Fibroblast of skin of right biceps (primary cell): ENCODE data around the gene CRISP3.
"Not testable (repeated sequence)": the region's sequence is repeated elsewhere in the genome, so short reads cannot be mapped to it uniquely, and the experiment has no call there.

Experiments used
- DNase-seq: peaks from one replicate; pipeline ENCODE4 v3.0.0-alpha.2; 2013

The CRISP3 gene, protein sequence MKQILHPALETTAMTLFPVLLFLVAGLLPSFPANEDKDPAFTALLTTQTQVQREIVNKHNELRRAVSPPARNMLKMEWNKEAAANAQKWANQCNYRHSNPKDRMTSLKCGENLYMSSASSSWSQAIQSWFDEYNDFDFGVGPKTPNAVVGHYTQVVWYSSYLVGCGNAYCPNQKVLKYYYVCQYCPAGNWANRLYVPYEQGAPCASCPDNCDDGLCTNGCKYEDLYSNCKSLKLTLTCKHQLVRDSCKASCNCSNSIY

DNA sequence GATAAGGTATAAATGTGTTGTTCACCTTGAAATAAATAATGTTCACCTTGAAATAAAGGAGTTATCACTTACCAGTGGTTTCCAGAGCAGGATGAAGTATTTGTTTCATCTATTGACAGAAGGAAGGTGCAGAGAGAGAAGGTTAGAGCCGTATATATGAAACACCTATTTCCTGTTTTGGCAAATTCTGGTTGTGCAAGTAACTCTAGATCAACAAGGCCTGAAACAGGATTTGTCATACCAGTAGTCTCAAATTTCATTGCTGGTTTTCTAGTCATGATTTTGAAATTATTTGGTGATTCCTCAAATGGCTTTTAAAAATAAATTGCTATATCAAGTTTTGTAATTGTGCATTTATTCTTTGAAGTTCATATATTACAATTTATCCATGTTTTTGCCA is at the start of gene CRISP3:
TSS of gene CRISP3 (minus strand) at position 130 of the 400 bp plus-strand sequence. CDS start at position 109, 21 bp downstream.
- DNase-seq = no peak

DNA sequence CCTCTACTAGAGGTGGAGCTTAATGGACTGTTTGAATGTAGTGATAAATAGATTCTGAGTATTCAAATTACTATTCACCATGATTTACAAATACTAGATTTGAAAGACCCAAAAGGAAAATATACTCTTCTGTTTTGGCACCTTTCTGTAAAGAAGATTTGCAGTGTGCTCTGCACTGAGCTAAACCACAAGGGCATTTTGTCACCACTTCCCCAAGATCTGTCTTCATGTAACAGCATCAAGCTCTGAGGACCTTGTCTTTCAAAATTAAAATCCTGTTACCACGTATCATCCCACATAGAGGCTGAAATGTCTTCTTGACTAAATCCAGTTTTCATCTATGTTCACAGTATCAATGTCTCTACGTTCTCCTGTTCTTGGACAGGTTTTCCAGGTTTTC is 46.2 kb upstream of the CRISP3 start:
- no peak for DNase-seq

DNA sequence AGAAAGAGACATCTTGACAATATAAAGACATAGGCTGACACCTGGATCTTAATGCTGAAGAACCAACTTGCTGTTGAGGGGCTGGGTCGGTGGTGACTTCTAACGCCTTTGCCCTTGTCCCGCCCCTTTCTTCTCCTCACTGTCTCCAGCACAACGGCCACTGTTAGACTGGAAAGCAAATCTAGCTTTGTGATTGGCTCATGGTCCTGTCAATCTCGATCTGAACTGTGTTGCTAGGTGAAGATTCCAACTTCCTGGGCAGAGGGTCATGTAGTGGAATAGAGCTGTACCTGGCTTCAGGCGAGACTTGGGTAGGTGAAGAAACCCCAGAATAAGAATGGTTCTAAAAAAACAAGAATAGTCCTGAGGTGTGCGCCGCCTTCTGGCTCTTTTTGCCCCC is 43.0 kb upstream of the CRISP3 start, which contains the start of gene PGK2:
TSS of gene PGK2 (minus strand) at position 110 of the 400 bp plus-strand sequence. CDS start at position 12, 98 bp downstream.
- no peak for DNase-seq

- no peak for DNase-seq
These were observed 40.1 kb upstream of the CRISP3 start for GRCh38 chr6:49784272-49784671.

- DNase-seq = no peak
These were observed 38.5 kb upstream of the CRISP3 start for GRCh38 chr6:49782725-49783124.

DNA sequence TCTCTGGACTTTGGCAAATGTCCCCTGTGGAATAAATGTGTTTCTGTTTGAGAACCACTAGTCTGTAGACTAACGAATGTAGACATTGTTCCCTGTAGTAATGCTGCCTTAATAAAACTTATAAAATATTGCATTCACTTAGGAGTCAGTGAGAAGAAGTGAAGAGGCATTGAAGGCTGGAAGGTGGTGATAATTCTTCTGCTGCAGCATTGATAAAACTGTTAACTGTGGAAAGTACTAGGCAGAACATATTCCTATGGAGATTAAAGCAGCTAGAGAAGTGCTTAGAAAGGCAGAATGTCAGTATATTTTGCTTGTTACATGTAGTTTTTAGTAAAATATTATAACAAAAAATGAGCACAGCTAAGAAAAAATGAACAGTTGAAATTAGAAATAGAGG is 38.1 kb upstream of the CRISP3 start:
- DNase-seq = no peak

- no peak for DNase-seq
These were observed 32.3 kb upstream of the CRISP3 start for GRCh38 chr6:49776444-49776843.

DNA sequence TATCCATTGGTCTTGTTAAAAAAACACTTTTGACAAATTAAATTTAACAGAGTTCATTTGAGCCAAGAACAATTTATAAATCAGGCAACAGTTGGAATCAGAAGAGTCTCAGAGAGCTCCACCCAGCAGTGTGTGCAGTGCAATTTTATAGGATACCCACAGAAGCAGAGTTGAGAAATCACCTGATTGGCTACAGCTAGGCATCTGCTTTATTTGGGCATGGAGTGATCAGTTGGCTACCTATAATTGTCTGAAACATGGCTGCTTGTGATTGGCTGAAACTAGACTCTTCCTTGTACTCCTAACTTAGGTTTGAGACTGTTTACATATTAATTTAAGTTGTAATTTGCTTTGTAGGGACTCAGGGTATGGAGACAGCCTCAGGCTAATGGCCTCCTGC is 30.9 kb upstream of the CRISP3 start:
- no peak for DNase-seq

DNA sequence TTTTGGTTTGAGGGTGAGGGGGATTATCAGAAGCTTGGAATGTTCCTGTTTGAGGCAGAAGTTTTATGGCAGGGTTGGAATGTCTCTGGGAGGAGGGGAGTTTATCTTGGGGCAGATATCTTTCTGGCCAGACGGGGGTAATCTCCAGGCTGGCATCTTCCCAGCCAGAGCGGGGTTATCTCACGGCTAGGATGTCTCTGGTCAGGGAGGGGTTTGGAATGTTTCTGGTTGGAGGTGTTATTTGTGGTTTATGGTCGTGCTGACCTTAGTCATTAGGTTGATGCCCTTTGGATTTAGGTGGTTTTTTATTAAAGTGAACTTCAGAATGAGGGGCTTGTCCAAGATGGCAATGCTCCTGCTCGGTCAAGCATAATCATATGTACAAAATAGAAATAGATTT is 28.1 kb upstream of the CRISP3 start:
- DNase-seq = no peak

DNA sequence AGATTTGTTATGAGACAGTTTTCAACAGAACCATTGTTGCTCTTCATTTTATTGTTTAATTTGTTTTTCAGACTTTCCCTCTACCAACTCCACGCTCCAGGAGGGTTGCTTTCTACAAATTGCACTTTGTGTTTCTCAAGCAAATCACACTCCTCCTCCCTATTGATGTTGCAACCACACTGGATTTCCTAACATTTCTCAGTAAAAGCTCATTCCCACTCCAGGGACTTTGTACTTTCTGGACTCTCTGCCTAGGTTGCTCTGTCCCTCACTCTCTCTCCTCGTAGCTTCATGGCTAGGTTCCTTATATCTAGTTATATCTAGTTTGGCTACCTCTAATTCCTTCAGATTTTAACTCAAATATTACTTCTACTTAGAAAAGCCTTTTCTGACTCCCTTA is 22.6 kb upstream of the CRISP3 start:
- DNase-seq = no peak

DNA sequence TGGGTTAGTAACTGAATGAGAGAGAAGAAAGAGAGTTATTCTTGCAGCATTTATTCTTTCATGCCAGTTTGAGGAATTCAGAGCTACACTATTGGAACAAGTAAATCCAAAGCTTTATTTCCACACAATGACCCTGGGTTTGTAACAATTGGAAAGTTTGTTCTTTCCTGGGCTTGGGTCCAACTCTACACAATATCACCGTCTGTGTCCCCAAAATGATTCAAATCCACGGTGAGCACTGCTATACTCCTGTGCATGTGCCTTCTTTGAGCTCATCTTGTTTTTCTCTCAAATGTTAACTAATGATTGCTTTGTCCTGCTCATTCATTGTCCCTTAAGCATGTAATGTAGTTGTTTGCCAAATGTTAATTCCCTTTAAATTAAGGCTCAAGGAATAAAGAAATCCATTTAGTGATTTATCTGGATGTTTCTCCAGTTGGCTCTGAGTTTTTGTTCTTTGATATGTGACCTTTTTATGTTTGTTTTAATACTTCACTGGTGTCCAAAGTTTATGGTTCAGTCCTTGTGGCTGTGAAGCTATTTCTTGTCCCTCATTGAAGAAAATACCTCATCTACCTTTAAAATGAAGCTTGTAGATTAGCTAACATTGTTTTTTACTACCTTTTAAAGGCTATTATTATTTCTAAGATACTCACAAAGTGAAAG is 20.5 kb upstream of the CRISP3 start:
- no peak for DNase-seq

DNA sequence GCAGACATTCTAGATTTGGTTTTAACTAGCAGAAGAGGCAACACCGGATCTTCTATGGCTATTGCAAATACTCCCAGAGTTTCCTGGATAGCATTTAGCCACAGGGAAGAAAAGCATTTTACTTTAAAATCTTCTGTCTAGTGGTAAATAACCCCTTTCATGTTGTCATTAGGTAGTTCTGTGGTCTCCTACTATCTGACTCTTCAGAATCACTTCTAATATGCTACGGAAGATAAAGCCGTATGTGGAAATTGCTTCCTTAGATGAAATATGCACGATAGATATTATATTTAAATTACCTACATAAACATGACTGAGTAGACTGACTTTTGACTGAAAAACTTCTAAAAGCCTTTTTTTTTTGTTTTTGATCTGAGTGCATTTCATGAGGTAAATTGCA is 759 bp downstream of the CRISP3 start:
- no peak for DNase-seq

GRCh38 chr6:49739423-49739822 is 4.8 kb downstream of the CRISP3 start:
- DNase-seq = no peak

GRCh38 chr6:49736017-49736508 is 8.1 kb downstream of the CRISP3 start:
- DNase-seq = no peak

DNA sequence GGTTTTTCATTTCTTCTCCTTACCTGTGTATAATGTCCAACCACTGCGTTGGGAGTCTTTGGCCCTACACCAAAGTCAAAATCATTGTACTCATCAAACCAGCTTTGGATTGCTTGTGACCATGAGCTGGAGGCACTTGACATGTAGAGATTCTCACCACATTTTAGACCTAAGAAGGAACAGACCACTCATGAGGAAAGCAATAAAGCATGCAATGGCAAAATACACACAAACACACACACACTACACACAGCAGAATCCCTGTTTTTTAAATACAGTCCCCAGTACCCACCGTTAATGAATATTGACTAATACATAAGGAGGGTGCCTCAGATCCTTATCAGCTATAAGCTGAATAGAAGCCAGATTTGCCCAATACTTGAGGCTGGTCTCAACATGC is 10.5 kb downstream of the CRISP3 start:
- no peak for DNase-seq

- DNase-seq = no peak
These were observed 11.4 kb downstream of the CRISP3 start for GRCh38 chr6:49732781-49733180.

DNA sequence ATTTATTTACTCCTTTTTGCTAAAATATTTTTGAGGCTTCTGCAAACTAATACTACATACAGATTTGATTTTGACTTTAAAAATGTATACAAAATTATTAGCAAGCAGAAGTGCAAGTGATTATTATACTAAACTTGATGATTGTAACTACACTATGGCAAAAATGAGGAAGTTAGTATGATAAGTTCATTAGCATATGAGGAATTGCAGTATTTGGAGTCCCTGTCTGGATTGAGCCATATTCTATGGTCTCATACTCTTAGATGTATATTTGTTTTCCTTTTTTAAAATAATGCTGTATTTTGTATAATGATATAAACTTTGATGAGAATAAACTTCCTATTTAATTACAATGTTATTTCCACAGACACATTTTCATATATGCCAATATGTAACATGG is 13.9 kb downstream of the CRISP3 start:
- no peak for DNase-seq

DNA sequence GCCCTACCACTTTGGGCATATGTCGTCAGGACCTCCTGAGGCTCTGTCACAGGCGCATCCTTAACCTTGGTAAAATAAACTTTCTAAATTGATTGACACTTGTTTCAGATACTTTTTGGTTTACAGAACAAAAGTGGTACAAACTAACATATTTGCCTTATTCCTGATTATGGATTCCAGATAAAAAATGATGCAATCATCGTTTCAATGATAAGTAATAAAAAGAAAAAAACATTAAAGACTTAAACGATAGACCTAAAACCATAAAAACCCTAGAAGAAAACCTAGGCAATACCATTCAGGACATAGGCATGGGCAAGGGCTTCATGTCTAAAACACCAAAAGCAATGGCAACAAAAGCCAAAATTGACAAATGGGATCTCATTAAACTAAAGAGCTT is 20.3 kb downstream of the CRISP3 start:
- DNase-seq = not testable (repeated sequence)

GRCh38 chr6:49721297-49721696 is 22.9 kb downstream of the CRISP3 start:
- no peak for DNase-seq

- no peak for DNase-seq
These were observed 23.8 kb downstream of the CRISP3 start for GRCh38 chr6:49720372-49720771.

DNA sequence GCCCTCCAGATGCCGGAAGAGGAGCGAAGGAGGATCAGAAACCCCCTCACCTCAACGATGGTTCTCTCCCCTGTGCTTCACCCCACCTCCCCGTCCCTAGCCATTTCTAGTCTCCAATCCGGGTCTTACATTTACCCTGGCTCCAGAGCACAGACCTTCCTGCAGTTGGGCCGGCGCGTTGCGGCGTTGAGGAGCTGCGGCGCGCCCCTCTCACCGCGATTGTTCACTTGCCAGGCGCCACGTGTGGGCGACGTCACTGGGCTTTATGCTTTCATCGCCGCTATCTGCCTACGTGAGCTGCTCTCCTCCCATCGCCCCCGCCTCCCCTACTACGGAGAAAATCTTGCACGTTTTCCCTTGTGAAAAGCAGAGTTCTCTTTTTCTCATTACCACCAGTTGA is 30.8 kb downstream of the CRISP3 start, which contains the start of gene CRISP2:
TSS of gene CRISP2 (minus strand) at position 198 of the 400 bp plus-strand sequence. CDS start 4,347 bp downstream, outside the sequence.
- no peak for DNase-seq

GRCh38 chr6:49698478-49698877 is 45.7 kb downstream of the CRISP3 start:
- no peak for DNase-seq

GRCh38 chr6:49693512-49693911 is 50.7 kb downstream of the CRISP3 start:
- no peak for DNase-seq

DNA sequence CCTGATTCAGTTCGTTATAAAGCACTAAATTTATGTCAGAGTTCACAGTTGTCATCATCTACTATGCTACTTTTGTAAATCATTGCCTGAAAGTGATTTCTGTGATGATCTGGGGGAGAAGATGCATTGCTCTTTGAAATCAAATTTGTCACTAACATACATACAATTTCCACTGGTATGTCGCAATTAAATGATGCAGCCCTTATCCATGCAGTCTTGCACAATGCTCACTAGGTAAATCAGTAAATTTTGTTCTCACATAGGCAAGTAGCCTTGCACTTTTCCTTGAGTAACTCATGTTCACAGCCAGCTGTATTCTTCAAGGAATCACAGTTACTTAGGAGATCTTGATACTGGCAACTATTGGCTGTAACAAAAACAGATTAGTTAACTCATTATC is 51.7 kb downstream of the CRISP3 start:
- DNase-seq = no peak
